ENCODE measurements around the gene MDH2. TPM values are rescaled to one million over a fixed set of nuclear protein-coding genes. Genes with fewer than 3 reads are reported as not detected.
A peak's percentile ranks its signal among the peaks of the same experiment; 100 is the strongest.

Gene MDH2
- total and polyA plus RNA-seq, 2 of the 4 experiments (the other 2 are of a cell fraction): 55.4 to 206 TPM

DNA sequence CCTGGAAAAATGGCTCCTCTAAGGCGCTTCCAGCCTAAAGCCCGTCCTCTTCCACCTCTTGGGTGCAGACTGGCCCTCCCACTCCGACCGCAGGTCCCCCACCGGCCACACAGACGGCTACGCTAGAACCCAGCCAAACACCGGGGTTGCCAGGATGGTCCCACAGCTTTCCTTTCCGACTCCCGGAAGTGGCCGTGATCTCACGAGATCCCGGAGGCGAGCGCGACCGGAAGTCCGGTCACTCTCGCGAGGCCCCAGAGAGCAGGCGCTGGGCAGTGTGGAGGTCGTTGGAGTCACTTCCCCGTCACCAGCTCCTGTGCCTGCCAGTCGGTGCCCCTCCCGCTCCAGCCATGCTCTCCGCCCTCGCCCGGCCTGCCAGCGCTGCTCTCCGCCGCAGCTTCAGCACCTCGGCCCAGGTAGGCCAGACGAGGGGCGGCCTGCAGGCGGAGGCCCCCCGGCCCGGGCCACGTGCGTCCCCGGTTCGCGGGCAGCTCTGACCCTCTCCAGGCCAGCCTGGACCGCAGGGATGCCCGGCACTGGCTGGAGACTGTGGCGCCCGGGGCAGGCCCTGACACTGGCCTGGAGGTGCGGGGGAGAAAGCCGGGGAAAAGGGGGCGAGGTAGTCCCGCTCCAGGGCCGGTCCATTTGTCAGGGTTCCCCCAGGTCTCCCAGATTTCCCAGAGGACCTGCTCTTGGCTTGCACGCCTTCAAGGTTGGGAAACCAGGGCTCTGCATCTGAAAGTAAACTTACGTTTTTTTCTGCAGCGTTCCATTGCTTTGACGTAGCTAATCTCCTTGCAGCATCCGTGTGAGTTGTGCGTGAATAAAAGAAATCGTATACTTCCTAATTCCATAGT lies at the start of gene MDH2, which contains the start of gene STYXL1 (continued):
- TF ChIP-seq, protein P1, sequence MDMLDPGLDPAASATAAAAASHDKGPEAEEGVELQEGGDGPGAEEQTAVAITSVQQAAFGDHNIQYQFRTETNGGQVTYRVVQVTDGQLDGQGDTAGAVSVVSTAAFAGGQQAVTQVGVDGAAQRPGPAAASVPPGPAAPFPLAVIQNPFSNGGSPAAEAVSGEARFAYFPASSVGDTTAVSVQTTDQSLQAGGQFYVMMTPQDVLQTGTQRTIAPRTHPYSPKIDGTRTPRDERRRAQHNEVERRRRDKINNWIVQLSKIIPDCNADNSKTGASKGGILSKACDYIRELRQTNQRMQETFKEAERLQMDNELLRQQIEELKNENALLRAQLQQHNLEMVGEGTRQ (IDR thresholded peaks at IDR 0.05; ENCODE audit: low read depth, low read length): 0 out of 2 replicates have a peak, but pooled peaks have one; percentile 14
- TF ChIP-seq MXI1 (IDR thresholded peaks at IDR 0.05; ENCODE audit: borderline replicate concordance, low read depth, low read length) (peak; percentile 89; the same call in 1 of the 2 replicates), RCOR1 (IDR thresholded peaks at IDR 0.05; ENCODE audit: insufficient replicate concordance, low read length) (no peak)

DNA sequence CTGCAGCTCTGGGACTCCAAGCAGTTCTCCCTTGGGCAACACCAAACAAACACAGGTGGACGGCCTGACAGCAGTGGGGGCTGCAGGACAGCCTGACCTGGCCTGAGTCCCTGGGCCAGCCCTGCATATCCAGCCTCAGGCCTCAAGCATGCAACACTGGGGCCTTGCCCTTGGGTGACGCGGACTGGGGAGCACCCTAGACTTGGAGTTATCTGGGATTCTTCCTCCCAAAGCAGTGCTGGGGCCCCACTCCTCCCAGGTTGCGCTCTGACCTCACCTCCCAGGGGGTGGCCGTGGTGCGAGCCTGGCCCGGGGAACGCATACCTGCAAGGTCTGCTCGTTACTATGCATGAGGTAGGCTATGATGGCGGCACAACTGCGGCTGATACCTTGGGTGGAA lies 47.3 kb upstream of the MDH2 start:
- no peak overlapping the region for H2BK120ac ChIP-seq (ENCODE audit: low read depth, low read length)
- no peak overlapping the region for H2BK5ac ChIP-seq (ENCODE audit: low read depth, low read length, poor library complexity, severe bottlenecking)
- 94% methylated on average over 9 of the region's 11 CpGs; no CpG with 5 or more reads in 1 of the 2 experiments for WGBS, 2 experiments (ENCODE audit: extremely low coverage in 2 of 2, insufficient read length in 1 of 2)
- H3K18ac ChIP-seq (ENCODE audit: low read depth, low read length): no peak overlapping the region
- H3K79me1 ChIP-seq (ENCODE audit: low read depth in 1 of 2, low read length in 2 of 2): no peaks in the 10 kb centered on the region
- H3K27me3 ChIP-seq (ENCODE audit: control insufficient read depth, insufficient read depth, low read length): no peaks in the 10 kb centered on the region
- H3K9ac ChIP-seq (ENCODE audit: low read depth, low read length): no peak overlapping the region
- H3K9me3 ChIP-seq (ENCODE audit: control insufficient read depth, insufficient read depth, low read length): no peaks in the 10 kb centered on the region
- no peak overlapping the region for H3K56ac ChIP-seq (ENCODE audit: extremely low read depth, insufficient read depth, low read length)
- H3K4me3 ChIP-seq (ENCODE audit: insufficient read depth, low read depth, low read length): no peak overlapping the region
- in situ Hi-C loops (cut with MboI; ENCODE audit: low sequenced_read_pairs): no loop called here
- H4K20me1 ChIP-seq (ENCODE audit: insufficient read depth, low read length): 0 out of 2 replicates have a peak, but pooled peaks cover 3% of the 10 kb centered on the region
- ChIA-PET POLR2A (ENCODE audit: unreplicated experiment) (no interaction called here), CTCF (no interaction called here)
- H2BK15ac ChIP-seq (ENCODE audit: low read depth, low read length): no peak overlapping the region
- DNase-seq: no peak
- peaks cover 4% of the 10 kb centered on the region; the same call in 1 of the 2 replicates for H3K9me1 ChIP-seq (ENCODE audit: insufficient read depth, low read length)
- H2AK5ac ChIP-seq (ENCODE audit: low read depth, low read length): no peak overlapping the region
- no peak overlapping the region for H3K23ac ChIP-seq (ENCODE audit: low read depth, low read length)
- no peak overlapping the region for H4K91ac ChIP-seq (ENCODE audit: insufficient read depth, low read depth, low read length)
- no peak overlapping the region for H3K27ac ChIP-seq (ENCODE audit: insufficient read depth, low read length)
- intact Hi-C loops (cut with micrococcal nuclease): no loop called here
- no peak overlapping the region for H3K4me2 ChIP-seq (ENCODE audit: low read depth, low read length)
- H4K5ac ChIP-seq (ENCODE audit: low read depth, low read length): no peak overlapping the region
- H2BK20ac ChIP-seq (ENCODE audit: low read depth, low read length): no peak overlapping the region
- H3K36me3 ChIP-seq (ENCODE audit: control insufficient read depth, insufficient read depth, low read length): peaks cover 34% of the 10 kb centered on the region
- no peak for ATAC-seq (ENCODE audit: low read depth)
- H2AK9ac ChIP-seq (replicated peaks; ENCODE audit: low read depth, low read length, poor library complexity): no peak overlapping the region
- H3K14ac ChIP-seq (replicated peaks; ENCODE audit: low read depth, low read length): no peak overlapping the region
- H4K8ac ChIP-seq (ENCODE audit: low read depth in 2 of 2, low read length in 2 of 2): no peak overlapping the region
- H3K4me1 ChIP-seq (ENCODE audit: control insufficient read depth, insufficient read depth, low read length): no peaks in the 10 kb centered on the region
- BruUV-seq (replicated peaks): no TSS peak
- dilution Hi-C loops (cut with HindIII; ENCODE audit: low sequenced_read_pairs, unreplicated experiment): no loop called here
- H3K4ac ChIP-seq (ENCODE audit: low read depth, low read length): no peak overlapping the region
- no peak overlapping the region for H2AFZ ChIP-seq (replicated peaks; ENCODE audit: low read length, poor library complexity)
- TF ChIP-seq MXI1 (IDR thresholded peaks at IDR 0.05; ENCODE audit: borderline replicate concordance, low read depth, low read length) (no peak), NFE2L2 (IDR thresholded peaks at IDR 0.05; ENCODE audit: low read depth, low read length) (no peak), BHLHE40 (IDR thresholded peaks at IDR 0.05; ENCODE audit: low read depth, low read length) (no peak), RCOR1 (IDR thresholded peaks at IDR 0.05; ENCODE audit: insufficient replicate concordance, low read length) (no peak), CEBPB (IDR thresholded peaks at IDR 0.05; ENCODE audit: low read depth, low read length) (no peak), MAZ (IDR thresholded peaks at IDR 0.05; ENCODE audit: borderline replicate concordance, low read depth, low read length) (no peak), CHD1 (IDR thresholded peaks at IDR 0.05; ENCODE audit: low read depth, low read length) (no peak), RFX5 (IDR thresholded peaks at IDR 0.05; ENCODE audit: low read depth, low read length) (no peak)
- TF ChIP-seq, protein P2, sequence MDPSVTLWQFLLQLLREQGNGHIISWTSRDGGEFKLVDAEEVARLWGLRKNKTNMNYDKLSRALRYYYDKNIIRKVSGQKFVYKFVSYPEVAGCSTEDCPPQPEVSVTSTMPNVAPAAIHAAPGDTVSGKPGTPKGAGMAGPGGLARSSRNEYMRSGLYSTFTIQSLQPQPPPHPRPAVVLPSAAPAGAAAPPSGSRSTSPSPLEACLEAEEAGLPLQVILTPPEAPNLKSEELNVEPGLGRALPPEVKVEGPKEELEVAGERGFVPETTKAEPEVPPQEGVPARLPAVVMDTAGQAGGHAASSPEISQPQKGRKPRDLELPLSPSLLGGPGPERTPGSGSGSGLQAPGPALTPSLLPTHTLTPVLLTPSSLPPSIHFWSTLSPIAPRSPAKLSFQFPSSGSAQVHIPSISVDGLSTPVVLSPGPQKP (IDR thresholded peaks at IDR 0.05; ENCODE audit: borderline replicate concordance, low read depth, low read length): no peak
- TF ChIP-seq, protein P3, sequence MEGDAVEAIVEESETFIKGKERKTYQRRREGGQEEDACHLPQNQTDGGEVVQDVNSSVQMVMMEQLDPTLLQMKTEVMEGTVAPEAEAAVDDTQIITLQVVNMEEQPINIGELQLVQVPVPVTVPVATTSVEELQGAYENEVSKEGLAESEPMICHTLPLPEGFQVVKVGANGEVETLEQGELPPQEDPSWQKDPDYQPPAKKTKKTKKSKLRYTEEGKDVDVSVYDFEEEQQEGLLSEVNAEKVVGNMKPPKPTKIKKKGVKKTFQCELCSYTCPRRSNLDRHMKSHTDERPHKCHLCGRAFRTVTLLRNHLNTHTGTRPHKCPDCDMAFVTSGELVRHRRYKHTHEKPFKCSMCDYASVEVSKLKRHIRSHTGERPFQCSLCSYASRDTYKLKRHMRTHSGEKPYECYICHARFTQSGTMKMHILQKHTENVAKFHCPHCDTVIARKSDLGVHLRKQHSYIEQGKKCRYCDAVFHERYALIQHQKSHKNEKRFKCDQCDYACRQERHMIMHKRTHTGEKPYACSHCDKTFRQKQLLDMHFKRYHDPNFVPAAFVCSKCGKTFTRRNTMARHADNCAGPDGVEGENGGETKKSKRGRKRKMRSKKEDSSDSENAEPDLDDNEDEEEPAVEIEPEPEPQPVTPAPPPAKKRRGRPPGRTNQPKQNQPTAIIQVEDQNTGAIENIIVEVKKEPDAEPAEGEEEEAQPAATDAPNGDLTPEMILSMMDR (conservative IDR thresholded peaks at IDR 0.05; ENCODE audit: low read depth, low read length): no peak
